ENCODE results near the gene ASCC1.

- TF ChIP-seq, protein P1, sequence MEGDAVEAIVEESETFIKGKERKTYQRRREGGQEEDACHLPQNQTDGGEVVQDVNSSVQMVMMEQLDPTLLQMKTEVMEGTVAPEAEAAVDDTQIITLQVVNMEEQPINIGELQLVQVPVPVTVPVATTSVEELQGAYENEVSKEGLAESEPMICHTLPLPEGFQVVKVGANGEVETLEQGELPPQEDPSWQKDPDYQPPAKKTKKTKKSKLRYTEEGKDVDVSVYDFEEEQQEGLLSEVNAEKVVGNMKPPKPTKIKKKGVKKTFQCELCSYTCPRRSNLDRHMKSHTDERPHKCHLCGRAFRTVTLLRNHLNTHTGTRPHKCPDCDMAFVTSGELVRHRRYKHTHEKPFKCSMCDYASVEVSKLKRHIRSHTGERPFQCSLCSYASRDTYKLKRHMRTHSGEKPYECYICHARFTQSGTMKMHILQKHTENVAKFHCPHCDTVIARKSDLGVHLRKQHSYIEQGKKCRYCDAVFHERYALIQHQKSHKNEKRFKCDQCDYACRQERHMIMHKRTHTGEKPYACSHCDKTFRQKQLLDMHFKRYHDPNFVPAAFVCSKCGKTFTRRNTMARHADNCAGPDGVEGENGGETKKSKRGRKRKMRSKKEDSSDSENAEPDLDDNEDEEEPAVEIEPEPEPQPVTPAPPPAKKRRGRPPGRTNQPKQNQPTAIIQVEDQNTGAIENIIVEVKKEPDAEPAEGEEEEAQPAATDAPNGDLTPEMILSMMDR (IDR thresholded peaks at IDR 0.05) = no peak
- TF ChIP-seq POLR2A (IDR thresholded peaks at IDR 0.05; ENCODE audit: low read depth) = no peak
- no peak for TF ChIP-seq EP300 (IDR thresholded peaks at IDR 0.05)
- no peak for TF ChIP-seq POLR2AphosphoS5 (IDR thresholded peaks at IDR 0.05)
Observed at GRCh38 chr10:72194949-72195348, 21.1 kb downstream of the ASCC1 start.

Data from esophagus muscularis mucosa (tissue), 4 donors.